HG03521 (cell line): Measurements from ENCODE around the gene CC2D2A.
"Not testable (repeated sequence)": the region's sequence is repeated elsewhere in the genome, so short reads cannot be mapped to it uniquely, and the experiment has no call there.

Experiments used
- ATAC-seq: cut with Tn5 transposase; IDR thresholded peaks from one replicate; pipeline ENCODE4 v1.9.1; 2021; ENCODE audit warnings: mild to moderate bottlenecking, moderate library complexity; ENCODE audit not compliant: unreplicated experiment

CC2D2A gene

DNA sequence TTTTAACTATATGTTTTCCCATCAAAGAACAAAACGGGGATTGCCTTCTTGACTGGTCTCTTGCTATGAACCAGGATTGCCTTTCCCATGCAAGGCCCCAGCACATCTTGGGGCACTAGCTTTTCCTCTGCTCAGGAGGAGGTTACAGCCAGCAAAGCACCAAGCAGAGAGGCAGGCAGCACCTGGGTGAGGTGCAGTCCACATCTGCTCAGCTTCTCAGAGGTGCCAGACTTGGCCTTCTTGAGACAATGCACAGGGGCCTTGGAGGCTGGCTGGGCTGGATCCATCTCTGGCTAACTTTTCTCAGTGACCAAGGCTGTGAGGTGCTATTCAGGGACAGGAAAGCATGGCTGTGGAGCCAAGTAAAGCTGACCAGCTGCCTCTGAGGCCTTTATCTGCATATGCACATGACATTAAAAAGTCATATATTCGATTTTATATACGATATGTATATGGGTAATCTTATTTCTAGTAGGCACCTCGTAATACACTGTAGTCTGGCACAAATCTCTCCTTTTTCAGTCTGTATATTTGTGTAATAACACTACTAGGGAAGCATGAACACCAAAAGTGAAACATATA lies 86.9 kb downstream of the CC2D2A start:
- ATAC-seq, result no peak

DNA sequence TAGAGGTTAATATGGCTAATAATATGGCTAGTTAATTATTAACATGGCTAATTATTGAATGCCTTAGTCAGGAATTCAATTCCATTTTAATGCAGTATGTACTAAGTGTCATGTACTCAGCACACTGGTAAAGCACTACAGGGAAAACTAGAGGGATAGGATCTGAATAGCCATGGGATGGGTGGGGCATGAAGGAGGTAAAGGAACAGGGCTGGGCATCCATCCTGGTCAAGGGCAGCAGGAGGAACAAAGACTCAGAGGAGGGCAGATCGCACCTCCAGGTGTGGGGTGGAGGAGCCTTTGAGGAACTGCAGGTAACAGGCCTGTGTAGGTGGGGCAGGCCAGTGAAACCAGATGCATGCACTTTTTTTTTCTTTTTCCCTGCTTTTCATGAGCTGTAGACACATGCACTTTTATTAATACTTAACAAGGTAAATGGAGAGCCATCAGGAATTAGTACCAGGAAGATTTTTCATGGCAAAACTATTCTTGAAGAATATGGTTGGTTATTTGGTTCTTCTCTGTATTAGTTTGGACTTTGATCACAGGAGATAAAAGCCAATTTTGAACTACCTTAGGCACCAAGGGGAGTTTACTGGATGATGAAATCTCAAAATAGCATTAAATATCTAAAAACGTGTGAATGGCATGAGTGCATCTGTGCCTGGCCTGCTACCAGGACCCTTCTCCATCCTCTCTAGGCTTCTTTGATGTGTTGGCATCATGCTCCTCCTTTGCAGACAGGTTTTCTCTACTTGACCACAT lies 88.3 kb downstream of the CC2D2A start:
- no peak for ATAC-seq

DNA sequence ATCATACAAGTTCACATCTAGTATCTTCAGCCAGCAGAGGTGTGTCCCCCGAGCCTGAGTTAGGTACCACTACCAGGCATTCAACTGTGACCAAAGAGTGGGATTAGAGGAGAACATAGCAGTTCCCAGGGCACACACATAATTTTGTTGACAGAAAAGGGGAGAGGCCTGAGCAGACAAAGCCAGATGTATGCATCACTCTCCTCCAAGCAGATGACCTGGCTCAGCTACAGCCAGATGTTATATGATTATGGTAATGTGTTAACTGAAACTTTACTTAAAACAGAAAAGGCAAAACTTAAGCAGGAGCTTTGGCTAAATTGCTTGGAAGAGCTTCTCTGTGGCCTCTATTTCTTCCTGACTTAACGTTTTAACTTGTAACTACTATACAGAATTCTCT lies 88.9 kb downstream of the CC2D2A start:
- no peak for ATAC-seq

DNA sequence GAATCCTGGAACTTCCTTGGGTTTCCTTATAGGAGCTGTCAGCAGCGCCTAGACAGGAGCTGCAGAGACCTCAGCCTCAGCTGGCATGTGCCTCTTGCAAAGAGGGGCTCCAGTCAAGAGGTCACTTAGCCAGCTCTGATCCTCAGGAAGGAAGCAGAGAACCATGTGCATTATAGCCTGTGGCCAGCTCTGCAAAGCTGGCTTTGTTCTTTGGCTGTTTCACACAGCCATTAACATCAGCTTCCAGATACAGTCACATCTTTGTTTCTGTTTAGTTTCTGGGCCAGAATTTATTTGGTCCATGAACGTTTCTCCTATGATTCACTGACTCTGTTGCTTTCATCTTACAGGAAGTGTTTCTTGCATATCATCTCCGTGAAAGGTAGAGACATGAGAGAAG lies 92.4 kb downstream of the CC2D2A start:
- no peak for ATAC-seq

DNA sequence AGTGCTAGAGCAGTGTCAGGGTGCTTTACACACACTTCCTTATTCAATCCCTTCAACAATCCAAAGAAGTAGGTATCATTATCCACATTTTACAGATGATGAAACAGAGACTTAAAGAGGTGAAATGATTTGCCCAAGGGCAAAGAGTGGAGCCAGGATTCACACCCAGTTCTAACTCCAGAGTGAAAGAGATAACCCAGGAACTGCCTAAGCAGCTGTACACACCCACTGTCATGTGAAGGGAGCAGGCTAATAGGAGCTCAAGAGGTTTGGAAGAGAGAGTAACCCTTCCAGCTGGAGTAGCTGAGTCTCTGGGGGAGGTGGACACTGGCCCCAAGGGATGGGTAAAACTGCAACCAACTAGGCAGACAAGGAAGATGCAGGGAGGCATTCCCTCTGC lies 92.9 kb downstream of the CC2D2A start:
- ATAC-seq, result no peak

DNA sequence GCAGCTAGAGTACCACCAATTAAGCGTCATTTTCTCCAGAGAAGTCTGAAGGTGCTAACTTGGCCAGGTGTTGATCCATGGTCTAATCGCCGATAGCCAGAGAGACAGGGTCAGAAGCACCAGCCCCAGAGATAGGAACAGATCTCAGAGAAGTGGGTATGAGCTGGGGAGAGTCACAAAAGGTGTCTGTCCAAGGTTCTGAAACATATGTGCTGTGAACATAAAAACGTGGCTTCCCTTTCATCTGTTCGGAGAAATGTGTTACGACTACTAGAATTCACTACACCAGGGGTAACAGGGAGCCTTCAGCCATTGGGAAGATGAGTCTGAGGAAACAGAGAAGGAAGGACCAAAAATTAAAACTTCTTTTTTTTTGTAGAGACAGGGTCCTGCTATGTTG lies 94.2 kb downstream of the CC2D2A start:
- no peak for ATAC-seq

DNA sequence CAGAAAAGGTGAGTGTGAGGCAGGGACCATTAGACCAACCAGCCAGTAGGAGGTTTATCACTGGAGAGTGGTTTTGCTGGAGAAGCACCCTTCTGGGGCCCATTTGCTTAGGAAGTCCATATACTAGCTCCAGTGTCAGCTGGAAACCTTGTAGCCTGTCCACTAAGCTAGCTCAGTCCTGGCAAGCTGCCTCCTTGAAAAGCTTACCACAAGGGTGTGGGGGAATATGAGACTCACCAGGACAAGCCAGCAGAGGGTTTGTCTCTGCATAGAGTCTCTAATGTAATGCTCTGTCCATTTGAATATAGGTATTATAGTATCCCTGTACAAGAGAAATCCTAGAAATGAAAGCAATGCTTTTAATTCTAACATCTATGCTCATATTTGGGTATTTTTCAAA lies 99.1 kb downstream of the CC2D2A start:
- ATAC-seq, result no peak

DNA sequence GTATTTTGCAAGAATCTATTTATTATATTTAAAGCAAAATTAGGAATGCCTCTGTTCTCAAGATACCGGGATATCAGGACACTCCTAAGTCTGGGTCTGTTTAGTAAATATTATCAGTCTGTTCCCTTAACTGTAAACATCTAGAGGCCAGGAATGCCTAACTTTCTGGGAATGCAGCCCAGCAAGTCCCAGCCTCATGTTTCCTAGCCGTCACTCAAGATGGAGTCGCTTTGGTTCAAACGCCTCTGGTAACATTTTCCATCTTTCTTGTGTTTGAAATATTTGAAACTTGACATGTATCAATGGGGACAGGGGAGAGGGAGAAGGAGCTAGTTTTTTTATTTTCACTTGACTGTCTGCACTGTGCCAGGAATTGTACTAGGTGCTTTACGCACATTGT lies 100.1 kb downstream of the CC2D2A start:
- no peak for ATAC-seq

DNA sequence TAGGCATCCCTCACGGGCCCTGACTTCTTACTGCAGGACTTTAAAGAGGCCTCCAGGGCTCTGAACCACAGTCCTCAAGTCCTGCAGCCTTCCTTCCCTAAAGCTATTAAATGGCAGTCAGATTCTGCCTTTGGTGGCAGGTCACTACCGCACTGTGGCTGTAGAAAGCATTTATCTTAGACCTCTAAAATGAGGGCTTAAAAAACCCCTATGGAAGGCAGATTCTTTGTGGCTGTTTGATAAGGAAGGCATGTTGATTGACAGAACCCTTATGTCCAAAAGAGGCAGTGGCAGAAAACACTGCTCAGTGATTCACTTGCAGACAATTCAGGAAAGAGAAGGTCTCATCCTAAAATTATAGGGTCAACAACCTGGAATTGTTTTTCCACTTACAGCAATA lies 106.3 kb downstream of the CC2D2A start:
- no peak for ATAC-seq

DNA sequence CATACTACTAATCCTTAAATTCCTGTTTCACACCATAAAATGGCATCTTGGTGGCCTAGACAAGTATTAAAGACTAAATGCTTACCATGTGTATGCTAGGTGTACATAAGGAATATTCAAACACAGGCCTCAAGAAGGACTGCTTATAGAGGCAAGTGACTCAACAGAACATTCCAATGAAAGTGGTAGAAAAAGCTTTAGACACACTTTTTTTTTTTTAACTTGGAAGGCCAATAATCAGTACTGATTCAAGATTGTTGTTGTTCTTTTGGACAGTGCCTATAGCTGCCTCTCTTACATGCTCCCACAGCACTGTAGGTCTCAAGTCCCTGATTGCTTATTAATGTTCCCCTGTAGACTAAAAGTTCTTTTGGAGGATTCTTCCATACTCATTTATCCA lies 107.8 kb downstream of the CC2D2A start:
- ATAC-seq, result no peak

DNA sequence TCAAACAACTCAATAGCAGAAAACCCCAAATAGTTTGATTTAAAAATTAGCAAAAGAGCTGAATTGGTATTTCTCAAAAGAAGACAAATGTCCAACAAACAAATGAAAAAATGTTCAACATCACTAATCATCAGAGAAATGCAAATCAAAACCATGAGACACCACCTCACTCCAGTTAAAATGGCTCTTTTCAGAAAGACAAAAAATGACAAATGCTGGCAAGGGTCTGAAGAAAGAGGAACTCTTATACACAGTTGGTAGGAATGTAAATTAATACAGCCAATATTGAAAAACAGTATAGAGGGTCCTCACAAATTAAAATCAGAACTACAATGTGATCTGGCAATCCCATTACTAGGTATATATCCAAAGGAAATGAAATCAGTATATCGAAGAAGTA lies 115.1 kb downstream of the CC2D2A start:
- ATAC-seq, result no peak

DNA sequence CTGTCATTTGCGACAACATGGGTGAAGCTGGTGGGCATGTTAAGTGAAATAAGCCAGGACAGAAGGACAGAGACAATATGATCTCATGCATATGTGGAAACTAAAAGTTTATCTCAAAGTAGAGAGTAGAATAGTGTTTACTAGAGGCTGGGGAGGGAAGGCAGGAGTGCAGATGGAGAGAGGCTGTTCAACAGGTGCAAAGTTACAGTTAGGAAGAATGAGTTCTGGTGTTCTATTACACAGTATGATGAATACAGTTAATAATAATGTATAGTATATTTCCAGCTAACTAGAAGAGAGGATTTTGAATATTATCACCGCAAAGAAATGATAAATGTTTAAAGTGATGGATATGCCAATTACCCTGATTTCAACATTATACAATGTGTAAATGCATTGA lies 115.6 kb downstream of the CC2D2A start:
- no peak for ATAC-seq

DNA sequence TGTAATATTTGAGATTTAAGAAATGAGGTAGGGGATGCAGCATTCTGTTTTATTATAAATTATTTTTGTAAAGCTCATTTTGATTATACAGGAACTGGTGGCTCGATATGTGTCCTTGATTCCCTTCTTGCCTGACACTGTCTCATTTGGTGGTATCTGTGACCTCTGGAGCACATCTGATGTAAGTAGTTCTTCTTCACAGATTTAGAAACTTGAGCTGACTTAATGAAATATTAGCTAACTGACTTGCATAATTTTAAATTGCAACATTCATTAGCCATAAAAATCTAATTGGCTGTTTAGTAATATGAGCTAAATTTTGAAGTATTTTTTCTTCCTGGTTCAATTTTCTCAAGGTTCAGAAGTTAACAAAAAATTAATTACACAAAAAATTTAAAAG lies 116.4 kb downstream of the CC2D2A start:
- ATAC-seq, result no peak

DNA sequence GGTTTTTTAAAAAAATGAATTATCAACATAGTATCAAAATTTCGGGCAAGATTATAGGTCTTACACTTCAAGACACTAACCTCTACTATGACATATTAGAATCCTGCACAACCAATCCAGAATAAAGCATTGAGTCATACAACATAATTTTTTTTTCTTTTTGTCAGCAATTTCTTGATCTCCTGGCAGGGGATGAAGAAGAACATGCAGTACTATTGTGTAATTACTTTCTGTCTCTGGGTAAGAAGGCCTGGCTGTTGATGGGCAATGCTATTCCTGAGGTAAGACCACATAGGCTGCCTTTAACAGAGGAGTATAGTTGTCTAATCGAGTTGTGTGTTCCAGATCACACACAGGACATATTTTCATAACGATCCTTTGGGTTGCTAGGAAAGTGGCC lies 118.0 kb downstream of the CC2D2A start:
- no peak for ATAC-seq

DNA sequence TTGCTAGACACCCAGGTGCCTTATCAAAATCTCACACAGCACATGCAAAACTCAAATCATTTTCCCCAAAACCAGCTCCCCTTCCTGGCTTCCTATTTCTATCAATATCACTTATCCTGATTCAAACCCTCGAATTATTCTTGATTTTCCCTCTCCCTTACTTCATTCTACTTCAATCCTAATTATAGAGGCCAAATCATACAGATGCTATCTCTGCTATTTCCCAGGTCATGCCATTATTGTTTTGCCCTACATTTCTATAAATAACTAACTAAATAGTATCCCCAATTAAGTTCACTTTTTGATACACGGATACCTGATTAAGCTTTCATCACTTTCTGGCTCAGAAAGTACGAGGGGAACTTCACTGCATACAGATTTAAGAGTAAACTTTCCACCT lies 123.1 kb downstream of the CC2D2A start:
- no peak for ATAC-seq

DNA sequence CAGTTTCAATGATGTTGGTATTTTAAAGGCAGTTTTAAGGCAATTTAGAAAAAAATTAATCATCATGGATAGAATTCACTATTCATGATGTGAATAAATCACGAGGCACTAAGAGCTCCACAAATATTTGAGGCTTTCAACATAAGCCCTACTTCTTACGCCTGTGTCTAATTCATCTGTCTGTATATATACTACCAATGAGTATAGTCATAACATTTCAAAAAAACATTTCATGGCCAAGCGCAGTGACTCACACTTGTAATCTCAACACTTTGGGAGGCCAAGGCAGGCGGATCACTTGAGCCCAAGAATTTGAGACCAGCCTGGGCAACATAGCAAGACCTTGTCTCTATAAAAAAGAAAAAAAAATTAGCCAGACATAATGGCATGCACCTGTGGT lies 129.0 kb downstream of the CC2D2A start:
- ATAC-seq, result no peak

DNA sequence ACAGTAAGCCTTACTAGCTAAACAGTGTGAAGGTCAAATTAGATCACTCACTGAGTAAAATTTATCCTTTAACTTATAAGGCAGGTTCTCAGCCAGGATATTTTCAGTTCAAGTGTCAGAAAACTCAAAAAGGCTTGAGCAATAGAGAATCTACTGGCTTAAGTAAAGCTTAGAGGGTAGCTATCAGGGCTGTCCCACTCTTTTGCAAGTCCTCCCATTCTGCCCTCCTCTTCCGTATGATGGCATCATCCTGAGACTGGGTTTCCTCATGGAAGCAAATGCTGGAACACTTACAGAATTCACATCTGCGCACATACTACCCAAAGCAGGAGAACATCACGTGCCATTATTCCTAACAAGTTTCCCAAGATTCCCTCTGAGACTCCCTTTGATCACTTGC lies 130.5 kb downstream of the CC2D2A start:
- no peak for ATAC-seq

DNA sequence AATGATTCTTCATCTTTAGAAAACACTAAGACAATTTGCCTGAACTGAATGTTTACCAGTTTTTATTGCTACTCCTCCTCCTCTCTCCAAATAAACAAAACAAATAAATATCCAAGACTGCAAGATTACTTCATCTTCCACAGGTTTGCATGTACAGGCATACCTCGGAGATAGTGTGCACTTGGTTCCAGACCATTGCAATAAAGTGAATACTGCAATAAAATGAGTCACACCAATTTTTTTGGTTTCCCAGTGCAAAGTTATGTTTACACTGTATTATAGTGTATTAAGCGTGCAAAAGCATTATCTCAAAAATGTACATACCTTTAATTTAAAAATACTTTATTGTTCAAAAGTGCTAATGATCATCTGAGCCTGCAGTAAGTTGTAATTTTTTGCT lies 132.2 kb downstream of the CC2D2A start:
- no peak for ATAC-seq

DNA sequence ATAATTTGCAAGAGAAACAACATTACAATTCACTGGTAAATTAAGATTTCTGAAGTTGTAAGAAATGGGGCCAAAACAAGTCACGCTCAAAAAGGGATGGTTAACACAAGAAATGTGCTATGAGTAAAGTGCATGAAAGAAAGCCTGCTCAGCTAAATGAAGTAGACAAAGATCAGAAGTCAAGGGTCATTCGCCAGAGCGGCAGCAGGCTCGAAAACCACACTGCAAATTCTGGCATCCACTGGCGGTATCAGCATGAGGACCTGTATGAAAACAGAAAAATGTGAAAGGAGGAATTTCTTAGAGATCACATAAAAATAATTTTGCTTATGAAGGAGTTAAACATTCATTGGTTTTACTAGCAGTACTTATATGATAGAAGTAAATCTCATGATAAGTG lies 135.9 kb downstream of the CC2D2A start:
- ATAC-seq, result no peak

DNA sequence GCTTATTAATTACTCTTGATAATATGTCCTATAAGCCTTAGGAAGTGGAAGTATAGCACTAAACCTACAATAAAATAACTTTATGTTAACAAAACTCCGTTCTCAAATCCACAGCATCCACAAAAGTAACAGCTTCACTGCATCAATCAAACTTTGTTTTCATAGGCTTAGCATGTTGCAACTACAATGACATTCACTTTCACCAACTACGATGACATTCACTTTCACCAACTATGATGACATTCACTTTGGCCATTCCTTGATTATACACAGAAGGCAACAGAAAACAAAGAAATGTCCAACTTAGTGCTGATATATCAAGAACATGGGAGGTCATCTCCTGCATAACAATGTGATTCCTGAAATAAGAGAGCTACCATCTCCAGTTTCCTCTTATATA lies 141.2 kb downstream of the CC2D2A start:
- ATAC-seq, result no peak

DNA sequence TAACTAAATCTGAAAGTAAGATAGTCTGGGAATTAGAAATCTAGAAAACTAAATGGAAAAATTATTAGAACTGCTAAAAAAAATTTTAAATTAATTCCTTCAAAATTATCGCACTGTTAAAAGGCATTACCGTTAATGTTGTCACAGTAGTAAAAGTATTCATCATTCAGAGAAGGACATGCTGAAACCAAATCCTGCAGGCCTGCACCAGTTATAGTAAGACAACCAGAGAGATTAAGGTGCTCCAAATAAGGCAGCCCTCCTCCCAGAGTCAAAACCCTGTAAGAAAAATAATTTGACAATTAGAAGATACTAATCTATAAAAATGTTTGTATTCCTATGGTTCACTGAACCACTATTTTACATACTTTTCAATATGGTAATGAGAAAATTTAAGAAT lies 142.5 kb downstream of the CC2D2A start:
- ATAC-seq, result no peak

DNA sequence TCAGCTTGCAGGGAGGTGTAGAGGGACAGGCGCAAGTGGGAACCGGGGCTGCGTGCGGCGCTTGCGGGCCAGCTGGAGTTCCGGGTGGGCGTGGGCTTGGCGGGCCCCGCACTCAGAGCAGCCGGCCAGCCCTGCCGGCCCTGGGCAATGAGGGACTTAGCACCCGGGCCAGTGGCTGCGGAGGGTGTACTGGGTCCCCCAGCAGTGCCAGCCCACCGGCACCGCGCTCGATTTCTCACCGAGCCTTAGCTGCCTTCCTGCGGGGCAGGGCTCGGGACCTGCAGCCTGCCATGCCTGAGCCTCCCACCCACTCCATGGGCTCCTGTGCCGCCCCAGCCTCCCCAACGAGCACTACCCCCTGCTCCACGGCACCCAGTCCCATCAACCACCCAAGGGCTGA lies 145.2 kb downstream of the CC2D2A start:
- not testable (repeated sequence) for ATAC-seq

DNA sequence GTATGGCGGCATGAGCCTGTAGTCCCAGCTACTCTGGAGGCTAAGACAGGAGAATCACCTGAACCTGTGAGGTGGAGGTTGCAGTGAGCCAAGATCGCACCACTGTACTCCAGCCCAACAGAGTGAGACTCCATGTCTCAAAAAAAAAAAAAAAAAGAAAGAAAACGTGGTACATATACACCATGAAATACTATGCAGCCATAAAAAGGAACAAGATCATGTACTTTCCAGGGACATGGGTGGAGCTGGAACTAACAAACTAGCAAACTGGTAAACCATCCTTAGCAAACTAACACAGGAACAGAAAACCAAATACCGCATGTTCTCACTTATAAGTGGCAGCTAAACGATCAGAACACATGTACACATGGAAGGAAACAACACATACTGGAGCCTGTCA lies 147.7 kb downstream of the CC2D2A start:
- ATAC-seq, result not testable (repeated sequence)
